ENCODE measurements around the gene TEFM.
A peak's percentile ranks its signal among the peaks of the same experiment; 100 is the strongest.
"Not testable (repeated sequence)": the region's sequence is repeated elsewhere in the genome, so short reads cannot be mapped to it uniquely, and the experiment has no call there.

The TEFM gene

DNA sequence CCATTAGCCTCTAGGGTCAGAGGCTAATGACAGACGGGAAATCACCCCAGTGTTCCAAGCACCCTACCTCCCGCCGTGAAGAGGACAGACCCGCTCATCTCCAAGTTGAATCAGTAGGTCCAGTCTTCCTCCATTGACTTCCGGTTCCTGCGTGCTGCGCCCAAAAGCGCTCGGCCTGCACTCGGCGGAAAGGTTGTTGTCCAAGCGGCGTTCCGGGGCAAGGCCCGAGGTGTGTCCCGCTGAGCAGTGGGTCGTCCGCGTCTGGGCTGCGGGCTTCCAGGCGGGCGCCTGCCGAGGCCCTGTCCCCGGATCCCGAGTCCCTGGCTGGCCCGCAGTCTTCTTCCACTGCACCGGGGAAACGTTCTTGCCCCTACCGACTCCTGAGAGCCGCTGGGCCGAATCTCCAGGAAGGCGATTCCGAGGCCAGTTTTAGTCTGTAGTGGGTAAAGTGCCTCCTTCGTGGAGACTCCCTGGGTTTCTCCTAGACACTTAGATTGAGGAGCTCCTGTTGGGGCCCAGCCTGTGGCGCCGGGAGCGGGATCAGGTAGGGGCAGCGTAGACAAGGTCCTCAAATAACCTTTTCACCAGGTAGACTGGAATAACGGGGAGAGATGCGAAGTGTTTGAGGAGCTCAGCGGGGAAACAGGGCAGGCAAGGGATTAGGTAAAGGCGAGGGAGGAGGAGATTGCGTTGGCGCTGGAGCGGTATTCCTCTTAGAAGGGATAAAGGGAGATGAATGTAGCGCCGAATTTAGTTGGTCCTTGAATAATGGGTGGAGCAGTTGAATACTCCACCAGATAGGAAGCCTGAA lies at the start of gene TEFM:
Gene TEFM, minus strand, starts transcription at position 138 of the 811 bp plus-strand sequence. Its CDS starts 40 bp downstream, at position 98.
- peak; percentile 92 for DNase-seq (ENCODE audit: low spot score)

- no peak for DNase-seq (ENCODE audit: low spot score)
Measured at GRCh38 chr17:30954046-30954830, 48.2 kb upstream of the TEFM start.

- DNase-seq (ENCODE audit: low spot score) = no peak
Measured at GRCh38 chr17:30952638-30953393, 46.8 kb upstream of the TEFM start.

DNA sequence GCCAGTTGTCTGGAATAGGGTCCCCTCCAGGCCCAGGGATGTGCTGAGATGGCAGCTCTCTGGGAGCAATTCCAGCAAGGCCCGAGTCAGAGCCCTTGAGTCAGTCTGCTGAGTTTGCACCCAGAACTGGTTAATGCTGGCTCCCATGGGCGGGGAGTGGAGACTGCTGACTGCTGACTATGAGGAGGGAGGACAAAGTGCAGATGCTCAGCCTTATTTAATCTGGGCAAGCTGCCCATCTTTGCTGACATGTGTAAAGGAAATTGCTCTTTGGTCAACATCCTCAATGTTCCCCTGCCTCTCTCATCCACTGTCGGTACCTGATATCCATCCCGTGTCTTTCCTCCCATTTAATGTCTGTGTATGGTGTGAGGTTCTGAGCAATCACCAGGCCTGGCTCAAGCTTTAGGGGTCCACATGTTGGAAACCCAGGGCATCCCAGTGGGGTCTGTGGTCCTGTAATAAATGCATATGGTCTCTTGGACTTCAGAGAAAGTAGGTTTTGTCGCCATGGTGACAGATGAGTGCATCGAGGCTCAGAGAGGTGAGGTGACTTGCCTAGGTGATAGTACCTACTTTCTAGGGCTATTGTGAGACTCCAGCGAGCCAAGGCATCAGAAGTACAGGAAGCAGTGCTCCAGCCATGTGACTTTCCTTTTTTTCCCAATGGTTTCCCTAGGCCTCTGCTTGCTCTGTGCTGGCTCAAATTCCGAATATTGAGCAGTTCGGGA lies 44.8 kb upstream of the TEFM start:
- DNase-seq (ENCODE audit: low spot score) = no peak

DNA sequence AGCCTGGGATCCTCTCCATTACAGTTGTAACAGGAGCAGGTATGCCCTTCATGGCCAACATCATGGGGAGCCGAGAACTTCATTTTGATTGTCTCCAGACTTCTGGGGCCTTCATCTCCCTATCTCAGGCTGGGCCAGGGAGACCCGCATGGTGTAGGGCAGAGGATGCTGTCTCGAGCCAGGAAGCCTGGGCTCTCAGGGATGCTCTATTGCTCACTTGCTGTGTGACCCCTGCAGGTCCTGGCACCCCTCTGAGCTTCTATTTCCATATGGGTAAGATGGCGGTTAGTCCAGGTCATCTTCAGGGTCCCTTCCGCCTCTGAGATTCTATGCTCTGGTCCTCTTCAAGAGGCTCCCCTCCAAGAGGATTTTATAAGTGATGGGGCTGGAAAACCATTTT lies 44.2 kb upstream of the TEFM start:
- DNase-seq (ENCODE audit: low spot score) = no peak

DNA sequence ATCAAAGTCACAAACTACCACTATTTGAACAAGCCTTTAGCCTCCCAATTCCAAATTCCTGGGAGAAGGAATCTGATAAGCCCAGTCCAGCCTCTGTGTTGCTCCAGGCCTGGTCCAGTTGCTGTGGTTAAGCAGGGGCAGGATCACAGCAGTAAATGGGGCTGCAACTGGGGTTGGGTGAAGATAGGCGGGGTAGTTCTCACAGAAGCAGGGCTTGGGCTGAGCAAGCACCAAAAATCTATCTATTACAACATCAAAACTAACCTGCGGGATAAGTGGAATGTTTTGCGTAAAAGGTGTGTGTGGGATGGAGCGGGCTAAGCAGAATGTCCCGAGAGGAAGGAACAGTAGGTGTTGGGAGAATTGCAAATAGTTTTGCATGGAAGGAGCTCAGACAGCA lies 41.8 kb upstream of the TEFM start:
- DNase-seq (ENCODE audit: low spot score) = no peak

GRCh38 chr17:30942308-30943079 lies 36.5 kb upstream of the TEFM start:
- no peak for DNase-seq (ENCODE audit: low spot score)

DNA sequence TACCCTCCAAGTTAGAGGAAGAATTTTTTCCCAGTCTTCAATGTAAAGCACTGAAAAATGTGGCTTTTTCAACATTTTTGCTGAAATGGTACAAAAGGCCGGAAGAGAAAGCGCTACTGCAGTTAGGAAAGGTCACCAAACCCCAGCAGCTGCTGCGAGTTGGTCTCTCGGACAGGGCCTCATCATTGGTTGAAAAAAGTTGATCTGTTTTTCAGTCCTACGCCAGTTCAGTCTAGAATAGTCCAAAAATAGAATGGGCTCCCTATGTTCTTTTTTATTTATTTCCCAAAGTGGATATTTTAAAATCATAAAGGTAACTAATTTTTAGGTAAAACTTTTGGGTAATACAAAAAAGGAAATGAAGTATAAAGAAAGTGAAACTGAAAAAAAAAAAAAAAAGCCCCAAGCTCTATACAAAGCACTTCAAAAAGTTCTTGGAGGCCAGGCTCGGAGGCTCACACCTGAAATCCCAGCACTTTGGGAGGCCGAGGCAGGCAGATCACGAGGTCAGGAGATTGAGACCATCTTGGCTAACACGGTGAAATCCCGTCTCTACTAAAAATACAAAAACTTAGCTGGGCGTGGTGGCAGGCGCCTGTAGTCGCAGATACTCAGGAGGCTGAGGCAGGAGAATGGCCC lies 33.1 kb upstream of the TEFM start:
- no peak for DNase-seq (ENCODE audit: low spot score)

- no peak for DNase-seq (ENCODE audit: low spot score)
Measured at GRCh38 chr17:30933966-30934365, 27.9 kb upstream of the TEFM start.

DNA sequence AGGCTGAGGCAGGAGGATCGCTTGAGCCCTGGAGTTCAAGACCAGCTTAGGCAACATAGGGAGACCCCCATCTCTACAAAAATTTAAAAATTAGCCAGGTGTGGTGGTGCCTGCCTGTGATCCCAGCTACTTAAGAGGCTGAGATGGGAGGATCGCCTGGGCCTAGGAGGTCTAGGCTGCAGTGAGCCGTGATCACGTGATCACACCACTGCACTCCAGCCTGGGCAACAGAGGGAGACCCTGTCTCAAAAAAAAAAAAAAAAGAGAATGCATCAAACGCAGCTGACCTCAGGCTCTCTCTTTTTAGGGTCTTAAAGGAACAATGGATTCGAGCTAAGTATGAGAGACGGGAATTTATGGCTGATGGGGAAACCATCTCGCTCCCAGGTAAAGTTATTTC lies 25.5 kb upstream of the TEFM start:
- DNase-seq (ENCODE audit: low spot score) = not testable (repeated sequence)

DNA sequence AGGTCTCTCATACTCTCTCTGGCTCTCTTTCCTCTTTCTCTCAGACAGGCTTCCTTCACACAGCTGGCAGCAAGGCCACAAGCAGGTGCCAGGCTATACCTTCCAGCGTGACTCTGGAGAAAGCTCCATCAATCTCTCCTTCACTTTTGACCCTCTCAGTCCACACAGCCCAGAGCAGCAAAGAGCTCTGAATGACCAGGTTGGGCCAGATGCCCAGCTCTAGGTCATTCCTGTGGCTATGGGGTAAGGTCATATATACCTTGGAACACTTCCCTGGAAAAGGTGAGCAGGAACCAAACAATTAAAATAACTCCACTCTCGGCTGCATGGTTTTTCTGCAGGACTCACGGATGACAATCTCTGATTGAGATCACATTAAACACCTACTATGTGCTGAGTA lies 24.5 kb upstream of the TEFM start:
- DNase-seq (ENCODE audit: low spot score) = no peak

DNA sequence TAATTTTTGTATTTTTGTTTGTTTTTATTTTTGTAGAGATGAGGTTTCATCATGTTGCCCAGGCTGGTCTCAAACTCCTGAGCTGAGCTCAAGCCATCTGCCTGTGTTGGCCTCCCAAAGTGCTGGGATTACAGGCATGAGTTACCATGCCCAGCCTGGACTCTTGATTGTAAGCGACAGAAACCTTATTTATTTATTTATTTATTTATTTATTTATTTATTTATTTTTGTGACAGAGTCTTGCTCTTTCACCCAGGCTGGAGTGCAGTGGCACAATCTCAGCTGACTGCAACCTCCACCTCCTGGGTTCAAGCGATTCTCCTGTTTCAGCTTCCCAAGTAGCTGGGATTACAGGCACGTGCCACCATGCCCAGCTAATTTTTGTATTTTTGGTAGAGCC lies 23.8 kb upstream of the TEFM start:
- not testable (repeated sequence) for DNase-seq (ENCODE audit: low spot score)

DNA sequence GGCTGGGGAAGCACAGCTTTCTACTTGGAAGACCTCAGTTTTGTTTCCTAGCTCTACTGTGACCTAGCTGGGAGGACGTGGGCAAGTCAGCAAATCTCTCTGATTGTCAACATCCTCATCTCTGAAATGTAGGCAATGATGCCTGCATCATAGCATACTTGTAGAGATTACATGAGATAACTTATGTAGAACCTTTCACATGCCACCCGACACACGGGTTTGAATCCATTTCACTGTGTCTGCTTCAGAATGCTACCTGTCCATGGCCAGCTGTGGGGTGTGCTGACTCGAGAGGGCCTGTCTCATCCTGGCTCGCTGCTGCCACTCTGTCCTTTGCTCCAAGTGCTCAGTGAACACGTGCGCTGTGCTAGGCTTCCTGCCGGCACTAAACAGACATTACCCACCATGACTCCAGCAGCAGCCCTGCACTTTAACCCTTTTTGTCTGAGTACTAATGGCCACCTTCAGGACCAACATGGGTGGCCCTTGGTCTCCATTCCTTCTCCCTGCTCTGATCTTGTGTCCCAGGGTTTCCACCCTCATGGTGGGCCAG lies 23.1 kb upstream of the TEFM start:
- DNase-seq (ENCODE audit: low spot score) = no peak

- DNase-seq (ENCODE audit: low spot score) = no peak
Measured at GRCh38 chr17:30928584-30928983, 22.5 kb upstream of the TEFM start.

GRCh38 chr17:30927756-30928155 lies 21.7 kb upstream of the TEFM start:
- no peak for DNase-seq (ENCODE audit: low spot score)

DNA sequence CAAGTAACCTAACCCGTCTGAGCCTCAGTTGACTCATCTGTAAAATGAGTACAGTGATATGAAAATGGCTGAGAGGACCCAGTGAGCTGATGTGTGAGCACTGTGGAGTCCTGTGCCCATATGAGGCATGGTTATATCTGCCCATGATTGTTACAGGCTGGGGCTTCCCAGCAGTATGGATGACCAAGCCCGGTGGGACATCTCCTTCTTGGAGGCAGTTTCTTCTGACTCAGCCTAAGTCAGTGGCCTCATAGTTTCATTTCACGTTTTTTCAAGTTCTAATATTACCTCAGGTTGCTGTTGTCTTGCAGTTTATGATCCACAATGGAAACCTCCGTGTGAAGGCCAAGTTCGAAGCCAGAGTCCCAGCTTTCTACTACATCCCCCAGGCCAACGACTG lies 20.5 kb upstream of the TEFM start:
- no peak for DNase-seq (ENCODE audit: low spot score)

DNA sequence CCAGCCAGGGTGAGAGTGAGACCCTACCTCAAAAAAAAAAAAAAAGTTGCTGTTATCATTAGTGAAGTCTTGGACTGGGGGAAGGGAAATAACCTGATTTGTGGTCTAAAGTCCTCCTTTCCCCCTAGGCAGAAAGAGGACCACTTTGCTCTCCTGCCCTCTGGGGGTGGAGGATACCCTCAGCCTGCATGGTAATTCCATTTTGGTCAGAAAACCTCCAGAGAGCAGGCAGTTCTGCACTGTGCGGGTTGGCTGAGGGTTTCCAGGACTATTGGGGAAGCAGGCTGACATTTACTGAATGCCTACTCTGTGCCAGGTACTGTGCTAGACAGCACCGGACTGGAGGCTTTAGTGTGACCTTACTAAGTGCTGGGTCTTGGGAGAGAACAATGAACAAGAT lies 18.3 kb upstream of the TEFM start:
- DNase-seq (ENCODE audit: low spot score) = no peak

- DNase-seq (ENCODE audit: low spot score) = no peak
Measured at GRCh38 chr17:30922235-30923030, 16.4 kb upstream of the TEFM start.

DNA sequence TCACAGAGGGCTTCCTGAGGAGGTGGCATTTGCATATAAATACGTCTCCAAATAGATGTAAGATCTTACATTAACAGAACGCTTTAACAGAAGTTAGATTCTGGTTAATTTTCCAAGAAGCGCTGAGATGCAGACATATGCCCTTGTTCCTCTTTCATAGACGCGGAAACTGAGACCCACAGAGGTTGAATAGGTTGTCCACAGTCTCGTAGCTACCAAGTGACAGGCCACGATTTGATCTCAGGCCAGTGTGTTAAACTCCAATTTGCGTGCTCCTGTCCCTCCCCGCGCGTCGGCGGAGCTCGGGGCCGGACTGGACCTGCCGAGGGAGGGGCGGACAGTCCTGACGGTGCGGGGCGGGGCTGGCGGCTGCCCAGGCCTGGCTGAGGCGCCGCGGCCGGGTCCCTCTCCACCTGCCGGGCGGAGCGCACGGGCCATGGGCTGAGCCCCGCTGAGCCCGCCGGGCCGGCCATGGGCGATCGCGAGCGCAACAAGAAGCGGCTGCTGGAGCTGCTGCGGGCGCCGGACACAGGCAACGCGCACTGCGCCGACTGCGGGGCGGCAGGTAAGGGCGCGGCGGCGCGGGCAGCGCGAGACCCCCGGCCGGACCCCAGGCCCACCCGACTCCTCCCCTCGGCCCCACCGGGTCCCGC lies 15.6 kb upstream of the TEFM start, which contains the start of gene ADAP2:
Gene ADAP2, plus strand, starts transcription at position 402 of the 653 bp plus-strand sequence. Its CDS starts 70 bp downstream, at position 472.
- no peak for DNase-seq (ENCODE audit: low spot score)

Measured in COLO829 (cell line).